GM04503 (cell line): ENCODE data around the gene SRC.

ENCODE experiments used
- DNase-seq: peaks from one replicate; pipeline ENCODE4 v3.0.0-alpha.2; 2012; ENCODE audit warnings: low read depth

SRC gene

GRCh38 chr20:37453836-37454235 lies 107.9 kb downstream of the SRC start:
- DNase-seq: no peak

DNA sequence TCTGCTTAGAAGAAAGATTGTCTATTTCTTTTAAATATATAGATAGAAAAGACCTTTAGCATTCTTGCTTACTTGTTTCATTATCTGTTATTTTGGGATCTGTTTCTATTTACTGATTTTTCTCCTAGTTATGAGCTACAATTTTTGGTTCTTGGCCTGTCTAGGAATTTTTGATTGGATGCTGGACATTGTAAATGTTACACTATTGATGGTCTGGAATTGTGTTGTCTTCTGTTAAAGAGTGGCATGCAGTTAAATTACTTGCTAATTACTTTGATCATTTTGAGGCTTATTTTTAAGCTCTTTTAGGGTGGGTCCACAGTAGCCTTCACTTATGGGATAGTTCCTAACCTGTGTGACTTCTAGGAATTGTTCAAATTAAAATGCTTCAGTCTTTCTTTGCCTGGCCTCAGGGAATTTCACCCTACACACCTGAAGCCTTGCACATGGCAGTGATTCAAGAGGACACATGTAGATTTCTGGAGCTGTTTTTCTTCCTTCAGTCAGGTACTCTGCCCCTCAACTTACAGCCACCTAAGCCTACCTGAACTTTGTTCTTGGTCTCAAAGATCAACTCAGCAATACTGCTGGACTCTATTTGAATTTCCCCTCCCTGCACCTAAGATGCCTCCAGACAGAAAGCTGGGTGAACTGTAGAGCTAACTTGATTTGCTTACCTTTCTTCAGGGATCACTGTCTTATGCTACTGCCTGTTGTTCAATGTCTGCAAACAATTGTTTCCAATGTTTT lies 108.9 kb downstream of the SRC start:
- DNase-seq: no peak
